Left lung (tissue), 10 donors: ENCODE data around the gene GORASP2. TPM values are rescaled to one million over a fixed set of nuclear protein-coding genes. Genes with fewer than 3 reads are reported as not detected.

Source experiments
- ATAC-seq: fragments of 200-7000 bp; cut with Tn5 transposase; one replicate; pipeline ENCODE4 v1.9.1; 2020; ENCODE audit warnings: moderate library complexity
- DNase-seq, 4 donors: peaks; one replicate each; pipeline ENCODE4 v3.0.0-alpha.2; 2013 to 2020
- H3K27ac ChIP-seq, 2 donors: fragments of 200-600 bp; sonication (generic) in 1 of 2; one replicate each; pipeline versions ENCODE4 v1.5.0 to v1.8.0; 2020 to 2021
- H3K27me3 ChIP-seq, 2 donors: fragments of 200-600 bp; sonication (generic) in 1 of 2; one replicate each; pipeline versions ENCODE4 v1.5.0 to v1.8.0; 2020 to 2021
- H3K36me3 ChIP-seq, 2 donors: fragments of 200-600 bp; sonication (generic) in 1 of 2; one replicate each; pipeline versions ENCODE4 v1.5.0 to v1.8.0; 2020 to 2021
- H3K4me1 ChIP-seq, 2 donors: fragments of 200-600 bp; one replicate each; pipeline ENCODE4 v1.8.0; 2021
- H3K4me3 ChIP-seq, 2 donors: fragments of 200-600 bp; sonication (generic) in 1 of 2; one replicate each; pipeline versions ENCODE4 v1.5.0 to v1.8.0; 2020 to 2021; ENCODE audit warnings: mild to moderate bottlenecking in 1 of 2
- H3K9me3 ChIP-seq, 2 donors: fragments of 200-600 bp; sonication (generic) in 1 of 2; one replicate each; pipeline versions ENCODE4 v1.5.0 to v1.8.0; 2020 to 2021
- CTCF ChIP-seq, 2 donors: fragments of 200-600 bp; sonication (generic) in 1 of 2; IDR thresholded peaks; one replicate each; pipeline versions ENCODE4 v1.5.0 to v1.8.0; 2021; ENCODE audit warnings: antibody characterized with exemption in 2 of 2
- intact Hi-C, 2 donors: fragments of 100-400 bp; cut with DNase I; formaldehyde crosslinking; loops; one replicate each; pipeline versions ENCODE4 v1.11.2 to v1.14.2; 2022
- polyA plus RNA-seq, 6 donors: library from polyadenylated mRNA; unstranded; fragments of 120-200 nt; gene quantifications; one replicate each; pipeline ENCODE4 v1.2.1, GENCODE V29; 2013; ENCODE audit not compliant: insufficient read length in 6 of 6
- total RNA-seq, 2 donors: library from RNA; stranded (reverse); fragmentation: NEBNext Ultra II Directional; extraction: Animal tissue kit (Norgen Biotek cat#: 25700); gene quantifications; one replicate each; pipeline ENCODE4 v1.2.1, GENCODE V29; 2021
- donor health status: DM: no; HTN: yes; CAD: no.
- donor health status: DM: no; HTN: no; CAD: no.

The GORASP2 gene
- total and polyA plus RNA-seq, 8 donors, result 67.6 to 93.1 (median 79.5) TPM

GRCh38 chr2:170963386-170963785, 34.3 kb downstream of the GORASP2 start:
- peaks cover 0 to 100% of the 10 kb centered on the region in 2 donors for H3K36me3 ChIP-seq
- no peak overlapping the region for H3K4me3 ChIP-seq
- intact Hi-C loops, result no loop called here
- H3K27me3 ChIP-seq, result no peaks in the 10 kb centered on the region
- no peaks in the 10 kb centered on the region for H3K9me3 ChIP-seq
- no peaks in the 10 kb centered on the region for H3K4me1 ChIP-seq
- no peak for TF ChIP-seq CTCF (IDR thresholded peaks at IDR 0.05)
- ATAC-seq (no peak), DNase-seq (no peak)
- no peak overlapping the region for H3K27ac ChIP-seq

GRCh38 chr2:170965446-170966225, 36.6 kb downstream of the GORASP2 start:
- H3K27ac ChIP-seq, result no peak overlapping the region
- TF ChIP-seq CTCF (IDR thresholded peaks at IDR 0.05), result no peak
- H3K4me3 ChIP-seq, result no peak overlapping the region
- no peaks in the 10 kb centered on the region for H3K27me3 ChIP-seq
- no peaks in the 10 kb centered on the region for H3K4me1 ChIP-seq
- no peak for DNase-seq
- intact Hi-C loops, result no loop called here
- peaks cover 0 to 78% of the 10 kb centered on the region in 2 donors for H3K36me3 ChIP-seq
- H3K9me3 ChIP-seq, result no peaks in the 10 kb centered on the region
- no peak for ATAC-seq

- Histone ChIP-seq H3K27me3 (no peaks in the 10 kb centered on the region), H3K36me3 (peaks cover 0 to 66% of the 10 kb centered on the region in 2 donors), H3K4me3 (no peak overlapping the region), H3K4me1 (no peaks in the 10 kb centered on the region), H3K9me3 (no peaks in the 10 kb centered on the region), H3K27ac (no peak overlapping the region)
- TF ChIP-seq CTCF (IDR thresholded peaks at IDR 0.05), result no peak
- ATAC-seq, result no peak
- DNase-seq, result no peak
- intact Hi-C loops, result no loop called here
Observed at GRCh38 chr2:170966648-170967396, 37.8 kb downstream of the GORASP2 start.

GRCh38 chr2:170967553-170967952, 38.5 kb downstream of the GORASP2 start:
- DNase-seq (no peak), ATAC-seq (no peak)
- Histone ChIP-seq H3K27ac (no peak overlapping the region), H3K36me3 (peaks cover 0 to 58% of the 10 kb centered on the region in 2 donors), H3K4me3 (no peak overlapping the region), H3K9me3 (no peaks in the 10 kb centered on the region), H3K4me1 (peaks cover 0 to under 1% of the 10 kb centered on the region in 2 donors), H3K27me3 (no peaks in the 10 kb centered on the region)
- intact Hi-C loops, result no loop called here
- no peak for TF ChIP-seq CTCF (IDR thresholded peaks at IDR 0.05)
